Measurements from ENCODE around the gene AFF3. TPM values are rescaled to one million over a fixed set of nuclear protein-coding genes. Genes with fewer than 3 reads are reported as not detected.

AFF3 gene
- total and polyA plus RNA-seq, 2 of the 8 experiments (the other 6 are each of a cell fraction or from before 2014, with no cell fraction given) = 0.27 to 3.0 TPM

GRCh38 chr2:99640635-99641151, 501.7 kb downstream of the AFF3 start (continued):
- no peak for TF ChIP-seq ATF2 (IDR thresholded peaks at IDR 0.05; ENCODE audit: low read length)
- TF ChIP-seq POU5F1 (IDR thresholded peaks at IDR 0.05; ENCODE audit: low read depth, low read length) = no peak
- no peak for TF ChIP-seq MAX (IDR thresholded peaks at IDR 0.05)
- TF ChIP-seq TBP (IDR thresholded peaks at IDR 0.05; ENCODE audit: low read depth, low read length) = no peak
- no peak for TF ChIP-seq EP300 (IDR thresholded peaks at IDR 0.05; ENCODE audit: borderline replicate concordance in 1 of 2, low read depth in 2 of 2, low read length in 2 of 2)
- TF ChIP-seq SIN3A (conservative IDR thresholded peaks at IDR 0.05 in 1 of 2, IDR thresholded peaks at IDR 0.05 in 1 of 2; ENCODE audit: low read depth in 1 of 2, low read length in 2 of 2) = no peak
